Activated naive CD4-positive, alpha-beta T cell treated with anti-CD3 and anti-CD28 coated beads, Interleukin-2, amount 50 U/mL, for 16 hours (primary cell): ENCODE results near the gene NGB.

Source experiments
- DNase-seq: peaks from one replicate; pipeline ENCODE4 v3.0.0-alpha.2; 2020

Gene NGB

DNA sequence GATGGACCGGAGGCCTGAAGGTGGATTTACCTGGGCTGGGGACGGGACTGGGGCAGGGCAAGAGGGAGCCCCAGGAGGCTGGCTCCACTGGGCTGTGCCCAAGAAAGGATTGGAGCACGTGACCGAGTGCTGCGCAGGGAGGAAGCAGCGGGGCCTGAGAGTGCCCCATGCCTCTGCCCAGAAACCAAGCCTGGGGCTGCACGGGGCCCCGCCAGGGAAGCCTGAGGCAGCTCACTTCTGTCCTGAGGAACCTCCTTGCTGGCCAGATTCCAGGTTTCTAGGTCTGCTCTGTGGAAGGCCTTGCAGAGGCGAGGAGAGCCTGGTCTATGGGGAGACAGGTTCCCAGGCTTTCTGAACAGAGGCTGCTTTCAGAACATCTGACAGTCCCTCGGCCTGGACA lies 10.4 kb downstream of the NGB start:
- no peak for DNase-seq

- no peak for DNase-seq
Measured at GRCh38 chr14:77260199-77260598, 10.8 kb downstream of the NGB start.

- no peak for DNase-seq
Measured at GRCh38 chr14:77259025-77259715, 11.8 kb downstream of the NGB start.

DNA sequence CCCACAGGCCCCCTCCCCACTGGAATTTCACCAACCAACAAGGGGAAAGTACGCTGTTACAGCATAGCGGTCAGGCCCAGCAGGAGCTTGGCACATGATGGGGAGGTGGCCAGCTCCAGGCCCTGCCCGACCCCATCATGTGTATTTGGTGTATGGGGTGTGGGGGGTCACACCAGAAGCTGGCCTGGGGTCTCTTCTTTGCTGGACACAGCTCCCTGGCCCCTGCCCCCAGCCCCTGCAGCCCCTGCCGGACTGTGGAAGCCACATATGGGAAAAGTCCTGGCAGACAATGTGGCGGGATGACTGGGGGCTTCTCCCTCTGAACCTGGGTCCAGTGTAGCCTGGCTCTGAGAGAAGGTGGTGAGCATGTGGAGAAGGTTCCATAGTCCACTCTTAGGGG lies 12.4 kb downstream of the NGB start:
- no peak for DNase-seq

DNA sequence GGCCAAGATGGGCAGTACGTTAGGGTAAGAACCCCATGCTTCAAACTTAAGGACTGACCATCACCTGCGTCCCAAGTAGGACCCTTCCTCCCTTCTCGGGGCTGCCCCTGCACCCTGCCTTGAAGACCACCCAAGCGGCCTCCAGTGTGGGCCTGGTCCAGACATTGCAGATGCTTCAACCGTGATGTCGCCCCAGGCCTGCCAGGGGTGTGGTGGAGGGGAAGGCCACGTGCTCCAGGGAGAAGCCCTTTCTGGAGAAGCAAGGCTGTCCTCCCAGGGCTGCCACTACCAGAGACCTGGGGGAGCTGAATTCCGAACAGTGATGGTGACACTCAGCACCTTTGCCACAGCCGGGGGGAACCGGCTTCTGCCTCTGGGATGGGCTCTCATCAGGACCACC lies 13.3 kb downstream of the NGB start:
- DNase-seq, result no peak

DNA sequence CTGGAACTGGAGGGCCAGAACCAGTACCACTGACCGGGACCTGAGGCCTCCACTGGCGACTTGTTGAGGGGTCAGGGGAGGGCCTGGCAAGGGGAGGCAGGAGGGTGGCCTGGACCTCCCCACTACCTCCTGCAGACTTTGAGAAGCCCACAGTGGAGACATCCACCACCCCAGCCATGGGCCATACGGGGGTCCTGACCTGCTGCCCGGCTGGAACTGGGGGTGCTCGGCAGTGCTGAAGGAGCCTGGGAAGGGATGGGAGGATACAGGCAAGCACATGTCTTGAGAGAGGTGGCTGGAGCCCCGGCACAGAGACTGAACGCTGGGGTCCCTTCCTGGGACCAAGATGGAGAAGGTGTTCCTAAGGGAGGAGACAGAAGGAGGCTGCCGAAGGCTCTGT lies 14.3 kb downstream of the NGB start:
- no peak for DNase-seq

GRCh38 chr14:77253333-77254190 lies 17.4 kb downstream of the NGB start:
- DNase-seq, result no peak

- no peak for DNase-seq
Measured at GRCh38 chr14:77251870-77252269, 19.1 kb downstream of the NGB start.

DNA sequence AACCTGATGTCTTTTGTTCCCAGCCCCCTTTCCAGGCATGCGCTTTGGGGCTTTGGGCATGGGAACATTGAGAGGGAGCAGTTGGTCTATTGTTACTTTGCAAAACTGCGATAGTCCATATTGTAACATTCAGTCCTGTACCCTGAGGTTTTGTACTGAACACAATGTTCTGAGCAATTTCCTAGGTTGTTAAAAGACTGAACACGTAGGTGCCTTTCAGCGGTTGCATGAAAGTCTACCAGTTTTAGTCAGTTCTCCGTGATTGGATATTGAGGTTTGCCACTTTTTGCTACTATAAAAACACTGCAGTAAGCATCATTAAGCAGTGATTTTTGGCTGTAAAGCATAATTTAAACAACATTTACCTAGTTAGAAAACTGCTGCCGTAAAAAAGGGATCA lies 20.1 kb downstream of the NGB start:
- DNase-seq, result no peak

DNA sequence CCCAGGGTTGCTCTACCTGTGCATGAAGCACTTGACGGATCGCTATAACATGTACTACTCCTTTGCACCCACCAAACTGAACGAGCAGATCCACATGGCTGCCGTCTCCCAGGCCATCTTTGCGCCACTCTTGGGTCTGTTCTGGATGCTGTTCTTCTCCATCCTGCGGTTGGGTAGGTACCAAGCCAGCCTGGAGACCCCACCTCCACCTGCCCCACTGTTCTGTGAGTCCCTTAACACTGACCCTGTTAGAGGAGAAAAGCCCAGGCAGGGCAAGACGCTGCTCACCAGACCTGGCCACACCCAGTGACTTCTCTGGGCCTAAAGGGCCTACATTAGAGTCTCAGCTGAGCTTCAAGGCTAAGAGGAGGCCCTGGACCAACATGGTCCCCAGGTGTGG lies 21.7 kb downstream of the NGB start:
- DNase-seq, result no peak

DNA sequence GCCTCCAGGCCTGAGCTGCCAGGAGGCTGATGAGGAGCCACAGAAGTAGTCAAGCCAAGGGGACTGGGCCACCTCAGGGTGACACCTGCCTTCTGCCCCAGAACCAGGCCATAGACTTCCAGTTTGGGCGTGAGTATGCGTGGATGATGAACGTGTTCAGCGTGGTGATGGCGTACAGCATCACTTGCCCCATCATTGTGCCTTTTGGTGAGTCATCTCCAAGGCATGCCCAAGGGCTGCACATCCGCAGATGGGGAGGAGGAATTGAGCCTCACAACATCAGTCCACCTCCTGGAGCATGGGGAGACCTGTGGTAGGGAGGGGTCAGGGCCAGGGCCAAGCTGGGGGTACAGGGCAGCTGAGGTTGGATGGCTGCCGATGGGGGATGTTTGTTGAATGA lies 22.3 kb downstream of the NGB start:
- DNase-seq, result no peak

DNA sequence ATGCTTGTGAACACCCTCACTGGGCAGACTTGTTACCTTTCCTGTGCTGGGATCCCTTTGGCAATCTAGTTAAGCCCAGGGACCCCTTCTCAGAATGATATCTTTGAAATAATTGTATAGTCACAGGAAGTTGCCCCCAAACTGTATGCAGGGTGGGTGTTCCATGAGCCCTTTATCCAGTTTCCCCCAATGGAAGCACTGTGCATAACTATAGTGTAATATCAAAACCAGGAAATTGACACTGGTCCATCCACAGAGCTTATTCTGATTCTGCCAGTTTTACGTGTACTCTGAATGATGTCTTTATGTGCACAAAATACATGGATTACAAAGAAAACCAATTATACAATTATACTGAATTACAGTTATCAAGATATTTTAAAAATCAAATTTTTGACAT lies 24.2 kb downstream of the NGB start:
- no peak for DNase-seq

DNA sequence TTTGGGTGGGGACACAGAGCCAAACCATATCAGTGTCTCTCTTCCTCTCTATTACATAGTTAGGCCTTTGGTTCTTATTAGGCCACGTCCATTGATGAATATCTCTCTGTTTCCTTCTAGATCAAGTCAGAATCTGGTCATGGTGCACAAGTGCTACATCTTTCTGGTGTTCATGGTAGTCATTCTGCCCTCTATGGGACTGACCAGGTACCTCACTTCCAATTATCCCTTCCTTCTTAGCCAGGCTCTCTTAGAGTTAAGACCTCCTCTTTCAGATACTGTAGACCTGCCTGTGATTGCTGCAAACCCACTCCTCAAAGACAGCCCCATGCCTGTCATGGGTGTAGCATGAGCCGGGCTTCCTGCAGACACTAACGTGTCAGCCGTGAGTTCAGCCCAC lies 25.2 kb downstream of the NGB start:
- no peak for DNase-seq

DNA sequence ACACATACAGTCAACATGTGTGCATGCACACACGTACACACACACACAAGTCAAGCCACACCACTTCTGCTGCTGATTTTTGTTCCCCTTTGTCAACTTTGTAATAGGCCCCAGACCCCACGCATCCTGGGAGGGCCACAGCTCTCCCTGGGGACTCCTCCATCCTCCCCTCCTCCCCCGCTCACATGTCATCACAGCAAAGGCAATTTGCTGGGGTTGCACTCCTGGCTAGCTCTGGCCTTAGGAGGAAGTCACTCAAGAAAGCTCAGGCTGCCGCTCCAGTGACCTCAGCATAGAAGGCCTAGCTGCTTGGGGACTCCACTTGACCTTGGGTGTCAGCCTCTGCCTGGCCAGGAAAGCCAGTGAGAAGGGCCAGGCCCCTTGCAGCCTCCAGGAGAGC lies 27.2 kb downstream of the NGB start:
- DNase-seq, result no peak

DNA sequence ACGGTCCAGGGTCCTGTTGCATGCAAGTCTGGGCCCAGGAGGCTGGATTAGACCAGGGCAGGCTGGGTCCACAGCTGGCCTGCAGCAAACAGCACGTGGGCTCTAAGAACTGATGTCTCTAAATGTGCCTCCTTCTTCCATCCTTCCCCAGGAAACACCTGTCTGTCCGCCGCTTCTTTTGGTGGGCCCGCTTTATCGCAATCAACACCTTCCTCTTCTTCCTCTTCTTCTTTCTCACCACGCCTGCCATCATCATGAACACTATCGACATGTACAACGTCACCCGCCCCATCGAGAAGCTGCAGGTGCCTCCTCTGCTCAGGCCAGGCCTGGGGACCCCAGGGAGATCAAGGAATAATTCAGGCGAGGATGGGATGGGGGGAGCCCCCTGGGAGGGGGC lies 28.3 kb downstream of the NGB start:
- no peak for DNase-seq

DNA sequence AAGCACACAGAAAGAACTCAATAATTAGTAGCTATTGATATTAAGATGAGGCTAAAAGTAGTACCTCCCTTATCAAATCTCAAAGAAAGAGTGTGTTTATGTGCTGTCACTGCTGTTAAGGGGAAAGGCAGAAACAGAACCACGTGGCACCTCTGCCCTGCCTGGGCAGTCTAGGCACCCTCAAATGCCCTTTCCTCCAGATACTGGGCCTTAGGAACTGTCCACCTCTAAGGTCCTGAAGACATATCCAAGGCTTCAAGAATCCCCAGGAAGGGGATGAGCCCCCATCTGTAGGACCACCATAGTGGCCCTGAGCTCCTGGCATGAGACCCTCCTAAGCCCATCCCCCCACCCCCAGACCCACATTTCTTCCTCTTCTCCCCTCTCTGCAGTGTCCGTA lies 29.1 kb downstream of the NGB start:
- no peak for DNase-seq

- DNase-seq, result no peak
Measured at GRCh38 chr14:77240336-77240915, 30.6 kb downstream of the NGB start.

GRCh38 chr14:77239412-77239811 lies 31.6 kb downstream of the NGB start:
- DNase-seq, result no peak

- DNase-seq, result no peak
Measured at GRCh38 chr14:77238996-77239395, 32.0 kb downstream of the NGB start.

- DNase-seq, result no peak
Measured at GRCh38 chr14:77238356-77238755, 32.6 kb downstream of the NGB start.

DNA sequence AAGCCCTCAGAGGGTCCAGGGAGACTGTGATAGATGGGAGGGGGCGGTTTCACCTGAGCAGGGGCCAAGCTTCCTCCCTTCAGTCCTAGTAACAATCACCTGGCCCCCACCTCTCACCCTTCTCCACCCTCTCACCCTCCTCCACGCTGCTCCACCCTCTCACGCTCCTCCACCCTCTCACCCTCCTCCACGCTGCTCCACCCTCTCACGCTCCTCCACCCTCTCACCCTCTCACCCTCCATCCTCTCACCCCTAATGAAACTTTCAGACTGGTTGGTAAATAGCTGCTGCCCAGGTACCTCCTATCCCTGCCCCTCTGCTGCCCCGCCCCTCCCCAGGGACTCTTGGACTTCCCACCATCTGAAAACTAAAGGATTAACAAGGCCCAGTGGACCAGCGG lies 34.2 kb downstream of the NGB start:
- DNase-seq, result no peak

- no peak for DNase-seq
Measured at GRCh38 chr14:77231721-77232120, 39.3 kb downstream of the NGB start.

- DNase-seq, result no peak
Measured at GRCh38 chr14:77230914-77231313, 40.1 kb downstream of the NGB start.

- DNase-seq, result no peak
Measured at GRCh38 chr14:77228056-77228455, 43.0 kb downstream of the NGB start.
